ENCODE data around the gene PERM1. TPM values are rescaled to one million over a fixed set of nuclear protein-coding genes. Genes with fewer than 3 reads are reported as not detected.

The PERM1 gene
- total RNA-seq, 2 donors from 2014 or later: not detected

- ATAC-seq: no peak
- no peak overlapping the region for H3K27ac Mint-ChIP-seq
- peaks cover 38% of the 10 kb centered on the region for H3K27me3 Mint-ChIP-seq
These were observed 54.7 kb downstream of the PERM1 start for GRCh38 chr1:927234-927633.

DNA sequence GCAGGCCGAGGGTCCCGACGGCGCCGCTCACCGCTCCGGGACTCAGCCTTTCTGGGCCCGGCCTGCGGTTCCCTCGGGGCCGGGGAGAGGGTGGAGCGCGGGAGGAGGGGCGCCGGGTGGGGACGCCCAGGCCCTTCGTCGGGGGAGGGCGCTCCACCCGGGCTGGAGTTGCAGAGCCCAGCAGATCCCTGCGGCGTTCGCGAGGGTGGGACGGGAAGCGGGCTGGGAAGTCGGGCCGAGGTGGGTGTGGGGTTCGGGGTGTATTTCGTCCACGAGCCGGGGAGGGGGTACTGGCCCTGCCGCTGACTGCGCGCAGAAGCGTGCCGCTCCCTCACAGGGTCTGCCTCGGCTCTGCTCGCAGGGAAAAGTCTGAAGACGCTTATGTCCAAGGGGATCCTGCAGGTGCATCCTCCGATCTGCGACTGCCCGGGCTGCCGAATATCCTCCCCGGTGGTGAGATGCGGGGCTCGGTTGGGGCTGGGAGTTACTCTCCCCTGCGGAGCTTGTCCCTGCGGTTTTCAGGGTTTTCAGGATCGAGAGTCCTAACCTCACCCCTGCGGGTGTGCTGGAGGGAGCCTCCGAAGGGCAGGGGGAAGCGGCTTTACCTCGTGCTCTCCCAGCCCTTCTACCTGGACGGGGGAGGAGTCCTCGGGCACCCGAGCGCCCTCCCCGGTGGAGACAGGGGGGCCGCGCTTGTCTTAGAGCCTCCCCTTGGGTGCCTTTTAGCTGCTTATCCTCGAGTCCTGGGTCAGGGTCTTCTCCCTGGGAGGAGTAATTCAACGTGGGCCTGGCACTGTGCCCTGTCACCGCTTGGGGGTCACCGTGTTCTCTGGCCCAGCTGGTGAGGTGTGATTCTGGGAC is 56.1 kb downstream of the PERM1 start:
- Mint-ChIP-seq H3K4me3 (peak overlapping the region; percentile 68), H3K36me3 (ENCODE audit: low read depth) (no peaks in the 10 kb centered on the region), H3K4me1 (peaks cover 10% of the 10 kb centered on the region), H3K27me3 (peaks cover 47% of the 10 kb centered on the region), H3K27ac (no peak overlapping the region)
- H3K9me3 ChIP-seq (ENCODE audit: control insufficient read depth, low read length, poor library complexity, severe bottlenecking): no peaks in the 10 kb centered on the region
- DNase-seq (no peak), ATAC-seq (no peak)

More at GRCh38 chr1:927234-927633, 54.7 kb downstream of the PERM1 start:
- H3K4me1 Mint-ChIP-seq: peaks cover 9% of the 10 kb centered on the region
- no peak overlapping the region for H3K4me3 Mint-ChIP-seq
- no peak for DNase-seq
- H3K9me3 ChIP-seq (ENCODE audit: control insufficient read depth, low read length, poor library complexity, severe bottlenecking): no peaks in the 10 kb centered on the region
- H3K36me3 Mint-ChIP-seq (ENCODE audit: low read depth): no peaks in the 10 kb centered on the region

Other genes with a start within 250 kb of the PERM1 start
- not detected for gene SAMD11, start 58.2 kb downstream of the PERM1 start, total RNA-seq
- gene NOC2L, start 22.8 kb downstream of the PERM1 start, total RNA-seq: 10 to 100 TPM; 45.2 to 51.7 TPM
- gene KLHL17, start 21.5 kb downstream of the PERM1 start, total RNA-seq: 10 to 100 TPM; 16.1 to 16.6 TPM
- gene PLEKHN1, start 15.6 kb downstream of the PERM1 start, total RNA-seq: 1 to 10 TPM; 3.4 to 4.3 TPM
- gene HES4, start 18.0 kb upstream of the PERM1 start, total RNA-seq: 10 to 100 TPM in 1 of 2 donors, 1 to 10 TPM in 1; 9.6 to 10.5 TPM
- gene ISG15, start 31.4 kb upstream of the PERM1 start, total RNA-seq: 10 to 100 TPM; 19.5 to 52.1 TPM
- 1 to 10 TPM; 1.2 to 1.4 TPM for gene AGRN, start 38.0 kb upstream of the PERM1 start, total RNA-seq
- gene RNF223, start 92.2 kb upstream of the PERM1 start, total RNA-seq: not detected
- gene C1orf159, start 134.0 kb upstream of the PERM1 start, total RNA-seq: 10 to 100 TPM; 13.4 to 17.1 TPM
- gene TTLL10, start 191.8 kb upstream of the PERM1 start, total RNA-seq: 1 to 10 TPM in 1 of 2 donors, under 1 TPM in 1; 0.86 to 2.5 TPM
- gene TNFRSF18, start 224.5 kb upstream of the PERM1 start, total RNA-seq: 10 to 100 TPM; 47.9 to 80.4 TPM
- 100 to 1,000 TPM in 1 of 2 donors, 10 to 100 TPM in 1; 94.7 to 127 TPM for gene TNFRSF4, start 232.1 kb upstream of the PERM1 start, total RNA-seq
- gene SDF4, start 249.9 kb upstream of the PERM1 start, total RNA-seq: 100 to 1,000 TPM; 129 to 146 TPM